ENCODE results near the gene MAP3K10.

GRCh38 chr19:40249781-40250180 is 58.6 kb downstream of the MAP3K10 start:
- TF ChIP-seq CTCF (IDR thresholded peaks at IDR 0.05) (no peak), POLR2A (IDR thresholded peaks at IDR 0.05) (no peak)

Measured in adrenal gland (tissue), 5 donors.